OCI-LY3 (cell line): Measurements from ENCODE around the gene AHR.

Experiments used
- EZH2phosphoT487 ChIP-seq: fragments of 200-600 bp; shearing (Covaris generic); IDR thresholded peaks from 2 replicates; pipeline ENCODE4 v1.6.1; 2018; ENCODE audit warnings: antibody characterized with exemption, mixed run types, low read depth
- TF ChIP-seq, protein P1 (sequence below): fragments of 200-600, 300-600 bp; sonication (generic); IDR thresholded peaks from 2 replicates; pipeline ENCODE4 v1.5.1; 2014; ENCODE audit warnings: antibody characterized with exemption, low read length, low read depth

DNA sequence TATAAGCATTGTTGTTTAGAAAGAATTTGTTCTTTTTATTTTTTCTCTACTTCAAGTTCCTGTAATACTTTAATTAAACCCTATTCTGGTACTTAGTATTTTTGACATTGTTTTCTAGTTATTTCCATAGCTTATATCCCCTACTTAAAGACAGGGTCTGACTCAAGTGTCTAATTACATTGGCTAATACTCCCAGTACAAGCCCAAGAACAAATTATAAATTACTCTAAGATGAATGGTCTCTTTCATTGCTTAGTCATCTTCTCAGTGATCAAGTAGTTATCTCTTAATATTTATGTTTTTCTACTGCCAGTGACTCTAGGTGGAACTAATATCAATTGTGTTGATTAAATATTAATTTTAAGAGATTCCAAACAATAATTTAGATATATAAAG, 21.6 kb downstream of the AHR start:
- TF ChIP-seq, protein P1, sequence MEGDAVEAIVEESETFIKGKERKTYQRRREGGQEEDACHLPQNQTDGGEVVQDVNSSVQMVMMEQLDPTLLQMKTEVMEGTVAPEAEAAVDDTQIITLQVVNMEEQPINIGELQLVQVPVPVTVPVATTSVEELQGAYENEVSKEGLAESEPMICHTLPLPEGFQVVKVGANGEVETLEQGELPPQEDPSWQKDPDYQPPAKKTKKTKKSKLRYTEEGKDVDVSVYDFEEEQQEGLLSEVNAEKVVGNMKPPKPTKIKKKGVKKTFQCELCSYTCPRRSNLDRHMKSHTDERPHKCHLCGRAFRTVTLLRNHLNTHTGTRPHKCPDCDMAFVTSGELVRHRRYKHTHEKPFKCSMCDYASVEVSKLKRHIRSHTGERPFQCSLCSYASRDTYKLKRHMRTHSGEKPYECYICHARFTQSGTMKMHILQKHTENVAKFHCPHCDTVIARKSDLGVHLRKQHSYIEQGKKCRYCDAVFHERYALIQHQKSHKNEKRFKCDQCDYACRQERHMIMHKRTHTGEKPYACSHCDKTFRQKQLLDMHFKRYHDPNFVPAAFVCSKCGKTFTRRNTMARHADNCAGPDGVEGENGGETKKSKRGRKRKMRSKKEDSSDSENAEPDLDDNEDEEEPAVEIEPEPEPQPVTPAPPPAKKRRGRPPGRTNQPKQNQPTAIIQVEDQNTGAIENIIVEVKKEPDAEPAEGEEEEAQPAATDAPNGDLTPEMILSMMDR: no peak
- no peak for TF ChIP-seq EZH2phosphoT487
